ENCODE data around the gene CNPY1. TPM values are rescaled to one million over a fixed set of nuclear protein-coding genes. Genes with fewer than 3 reads are reported as not detected.

CNPY1 gene
- total and polyA plus RNA-seq, 2 of the 8 experiments (the other 6 are each of a cell fraction or from before 2014, with no cell fraction given), result not detected

DNA sequence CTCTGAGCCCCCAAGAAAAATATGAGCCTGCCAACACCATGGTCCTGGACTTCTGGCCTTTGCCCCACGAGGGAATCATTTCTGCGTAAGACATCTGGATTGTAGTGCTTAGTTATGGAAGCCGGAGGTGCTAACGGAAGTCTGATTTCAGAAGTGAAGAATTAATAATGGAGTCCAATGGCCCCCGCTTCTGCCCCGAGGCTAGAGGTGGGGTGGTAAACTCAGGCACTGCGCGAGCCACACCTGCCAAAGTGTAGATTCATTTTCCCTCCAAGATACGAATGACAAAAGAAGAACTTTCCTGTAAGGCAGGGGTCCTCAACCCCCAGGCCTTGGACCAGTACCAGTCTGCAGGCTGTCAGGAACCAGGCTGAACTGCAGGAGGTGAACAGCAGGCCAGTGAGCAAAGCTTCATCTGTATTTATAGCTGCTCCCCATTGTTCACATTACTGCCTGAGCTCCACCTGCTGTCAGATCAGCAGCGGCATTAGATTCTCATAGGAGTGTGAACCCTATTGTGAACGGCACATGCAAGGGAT is 22.3 kb downstream of the CNPY1 start:
- H3K9me3 ChIP-seq (ENCODE audit: insufficient read depth in 2 of 2, low read depth in 1 of 2, low read length in 1 of 2), result peaks cover 0 to 3% of the 10 kb centered on the region in 2 experiments; a peak in 1 of 4 replicates
- H2BK5ac ChIP-seq (ENCODE audit: low read depth, low read length), result no peak overlapping the region
- H2AK5ac ChIP-seq (ENCODE audit: low read depth, low read length), result no peak overlapping the region
- ChIA-PET POLR2A (ENCODE audit: partially characterized antibody) (no interaction called here), CTCF (ENCODE audit: partially characterized antibody) (interaction anchor here (1.5 kb wide), 1 partner anchor 73 kb away, joined by 4 read pairs; no protein-coding TSS in a partner anchor)
- no peaks in the 10 kb centered on the region for H3K23me2 ChIP-seq (ENCODE audit: low read depth, low read length)
- no peak overlapping the region for H3K23ac ChIP-seq (ENCODE audit: insufficient read length)
- no peaks in the 10 kb centered on the region for H3K36me3 ChIP-seq (ENCODE audit: control insufficient read depth in 2 of 4, insufficient read depth in 4 of 4, low read length in 3 of 4)
- H3K14ac ChIP-seq (ENCODE audit: insufficient read length), result no peak overlapping the region
- no peak overlapping the region for H3K4me3 ChIP-seq (ENCODE audit: extremely low read depth in 1 of 4, insufficient read depth in 2 of 4, low read depth in 3 of 4, low read length in 4 of 4)
- DNase-seq (ENCODE audit: low read depth in 1 of 2, low spot score in 2 of 2) (no peak), FAIRE-seq (no peak)
- no peak overlapping the region for H2BK15ac ChIP-seq (ENCODE audit: low read length)
- no peak overlapping the region for H4K5ac ChIP-seq (ENCODE audit: insufficient read length, low read depth, low read length)
- no peaks in the 10 kb centered on the region for H4K20me1 ChIP-seq (replicated peaks in 1 of 2; ENCODE audit: control insufficient read depth in 1 of 2, insufficient read depth in 2 of 2, low read length in 2 of 2)
- no peaks in the 10 kb centered on the region for H3K79me1 ChIP-seq (ENCODE audit: low read depth, low read length)
- H2BK120ac ChIP-seq (replicated peaks; ENCODE audit: low read depth, low read length), result no peak overlapping the region
- H3K4me2 ChIP-seq (ENCODE audit: insufficient read depth in 1 of 2, low read depth in 2 of 2, low read length in 2 of 2), result no peak overlapping the region
- H3K18ac ChIP-seq (ENCODE audit: extremely low read depth, low read length), result no peak overlapping the region
- H2AFZ ChIP-seq (ENCODE audit: low read length), result no peak overlapping the region
- H2BK20ac ChIP-seq (ENCODE audit: low read length), result no peak overlapping the region
- no peak overlapping the region for H2BK12ac ChIP-seq (ENCODE audit: low read depth, low read length)
- no peak overlapping the region for H4K8ac ChIP-seq (ENCODE audit: extremely low read depth, insufficient read depth, low read length)
- WGBS, 2 experiments (ENCODE audit: extremely low coverage in 1 of 2, insufficient coverage in 1 of 2, insufficient read length in 1 of 2, insufficient replicate concordance in 2 of 2, low coverage in 1 of 2, low lambda C conversion rate in 2 of 2, missing lambda C conversion rate in 1 of 2), result 88% methylated on average over 11 of the region's 11 CpGs; no CpG with 5 or more reads in 1 of the 2 experiments
- no peak overlapping the region for H4K91ac ChIP-seq (replicated peaks; ENCODE audit: insufficient read length, low read length)
- H3K4me1 ChIP-seq (replicated peaks in 1 of 4; ENCODE audit: control insufficient read depth in 3 of 4, insufficient read depth in 4 of 4, low read length in 3 of 4), result no peaks in the 10 kb centered on the region
- no peak overlapping the region for H3K27ac ChIP-seq (ENCODE audit: low read depth, low read length)
- no peak overlapping the region for H3K9ac ChIP-seq (replicated peaks in 1 of 4; ENCODE audit: extremely low read depth in 1 of 4, low read depth in 3 of 4, low read length in 3 of 4)
- H3K79me2 ChIP-seq (ENCODE audit: control insufficient read depth in 1 of 2, insufficient read depth in 2 of 2, low read length in 2 of 2), result no peaks in the 10 kb centered on the region
- H3K56ac ChIP-seq (replicated peaks; ENCODE audit: insufficient read length, low read depth, low read length), result no peak overlapping the region
- H3K4ac ChIP-seq (replicated peaks; ENCODE audit: insufficient read length, low read depth, low read length), result no peak overlapping the region
- peaks cover 0 to 9% (median 3%) of the 10 kb centered on the region in 4 experiments; a peak in 3 of 7 replicates for H3K27me3 ChIP-seq (replicated peaks in 1 of 4; ENCODE audit: control insufficient read depth in 3 of 4, extremely low read depth in 1 of 4, insufficient read depth in 3 of 4, low read length in 3 of 4)
- TF ChIP-seq POU5F1 (IDR thresholded peaks at IDR 0.05; ENCODE audit: low read depth, low read length), result no peak
- no peak for TF ChIP-seq KDM1A (IDR thresholded peaks at IDR 0.05; ENCODE audit: borderline replicate concordance, low read length)
- no peak for TF ChIP-seq EP300 (IDR thresholded peaks at IDR 0.05; ENCODE audit: borderline replicate concordance in 1 of 2, low read depth in 2 of 2, low read length in 2 of 2)
- TF ChIP-seq, protein P1, sequence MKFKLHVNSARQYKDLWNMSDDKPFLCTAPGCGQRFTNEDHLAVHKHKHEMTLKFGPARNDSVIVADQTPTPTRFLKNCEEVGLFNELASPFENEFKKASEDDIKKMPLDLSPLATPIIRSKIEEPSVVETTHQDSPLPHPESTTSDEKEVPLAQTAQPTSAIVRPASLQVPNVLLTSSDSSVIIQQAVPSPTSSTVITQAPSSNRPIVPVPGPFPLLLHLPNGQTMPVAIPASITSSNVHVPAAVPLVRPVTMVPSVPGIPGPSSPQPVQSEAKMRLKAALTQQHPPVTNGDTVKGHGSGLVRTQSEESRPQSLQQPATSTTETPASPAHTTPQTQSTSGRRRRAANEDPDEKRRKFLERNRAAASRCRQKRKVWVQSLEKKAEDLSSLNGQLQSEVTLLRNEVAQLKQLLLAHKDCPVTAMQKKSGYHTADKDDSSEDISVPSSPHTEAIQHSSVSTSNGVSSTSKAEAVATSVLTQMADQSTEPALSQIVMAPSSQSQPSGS (IDR thresholded peaks at IDR 0.05; ENCODE audit: low read length), result no peak
- no peak for TF ChIP-seq CREB1 (IDR thresholded peaks at IDR 0.05)
- TF ChIP-seq, protein P2, sequence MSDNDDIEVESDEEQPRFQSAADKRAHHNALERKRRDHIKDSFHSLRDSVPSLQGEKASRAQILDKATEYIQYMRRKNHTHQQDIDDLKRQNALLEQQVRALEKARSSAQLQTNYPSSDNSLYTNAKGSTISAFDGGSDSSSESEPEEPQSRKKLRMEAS (IDR thresholded peaks at IDR 0.05), result no peak
- no peak for TF ChIP-seq SAP30 (IDR thresholded peaks at IDR 0.05; ENCODE audit: insufficient read depth, insufficient replicate concordance, low read length)

Data from H1 (cell line).